Measurements from ENCODE around the gene KRTDAP. TPM values are rescaled to one million over a fixed set of nuclear protein-coding genes. Genes with fewer than 3 reads are reported as not detected.

KRTDAP gene
- total RNA-seq, 1 donor from 2014 or later = not detected

- H3K4me3 Mint-ChIP-seq (ENCODE audit: unreplicated experiment) = no peak overlapping the region
- peaks cover 69% of the 10 kb centered on the region for H3K27me3 Mint-ChIP-seq (ENCODE audit: unreplicated experiment)
Measured at GRCh38 chr19:35508129-35508528, 17.9 kb upstream of the KRTDAP start.

DNA sequence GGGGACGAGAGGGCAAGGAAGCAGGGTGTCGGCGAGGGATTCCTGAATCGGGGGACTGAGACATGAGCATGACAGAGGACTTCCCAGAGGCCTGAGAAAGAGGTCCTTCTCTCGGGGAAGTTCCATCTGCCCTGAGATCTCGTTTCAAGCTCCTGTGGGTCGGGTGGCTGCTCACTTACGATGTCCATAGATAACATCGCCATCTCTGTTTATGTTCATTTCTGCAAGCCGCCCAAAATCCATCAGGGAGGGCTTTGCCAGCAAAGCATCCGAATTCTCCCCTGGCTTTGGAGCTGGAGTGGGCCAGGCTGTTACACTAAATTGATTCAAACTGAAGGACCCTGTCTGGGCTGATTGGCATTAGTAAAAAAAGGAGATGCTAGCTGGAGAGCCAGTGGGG lies 17.3 kb upstream of the KRTDAP start:
- Mint-ChIP-seq H3K36me3 (ENCODE audit: unreplicated experiment) (no peaks in the 10 kb centered on the region), H3K4me3 (ENCODE audit: unreplicated experiment) (no peak overlapping the region), H3K4me1 (ENCODE audit: unreplicated experiment) (peaks cover 8% of the 10 kb centered on the region), H3K27ac (ENCODE audit: unreplicated experiment) (no peak overlapping the region), H3K27me3 (ENCODE audit: unreplicated experiment) (peaks cover 66% of the 10 kb centered on the region), H3K9me3 (ENCODE audit: unreplicated experiment) (no peaks in the 10 kb centered on the region)
- TF ChIP-seq, protein P1, sequence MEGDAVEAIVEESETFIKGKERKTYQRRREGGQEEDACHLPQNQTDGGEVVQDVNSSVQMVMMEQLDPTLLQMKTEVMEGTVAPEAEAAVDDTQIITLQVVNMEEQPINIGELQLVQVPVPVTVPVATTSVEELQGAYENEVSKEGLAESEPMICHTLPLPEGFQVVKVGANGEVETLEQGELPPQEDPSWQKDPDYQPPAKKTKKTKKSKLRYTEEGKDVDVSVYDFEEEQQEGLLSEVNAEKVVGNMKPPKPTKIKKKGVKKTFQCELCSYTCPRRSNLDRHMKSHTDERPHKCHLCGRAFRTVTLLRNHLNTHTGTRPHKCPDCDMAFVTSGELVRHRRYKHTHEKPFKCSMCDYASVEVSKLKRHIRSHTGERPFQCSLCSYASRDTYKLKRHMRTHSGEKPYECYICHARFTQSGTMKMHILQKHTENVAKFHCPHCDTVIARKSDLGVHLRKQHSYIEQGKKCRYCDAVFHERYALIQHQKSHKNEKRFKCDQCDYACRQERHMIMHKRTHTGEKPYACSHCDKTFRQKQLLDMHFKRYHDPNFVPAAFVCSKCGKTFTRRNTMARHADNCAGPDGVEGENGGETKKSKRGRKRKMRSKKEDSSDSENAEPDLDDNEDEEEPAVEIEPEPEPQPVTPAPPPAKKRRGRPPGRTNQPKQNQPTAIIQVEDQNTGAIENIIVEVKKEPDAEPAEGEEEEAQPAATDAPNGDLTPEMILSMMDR (IDR thresholded peaks at IDR 0.05) = no peak
- no peak for DNase-seq (ENCODE audit: extremely low spot score, unreplicated experiment)

More at GRCh38 chr19:35508129-35508528, 17.9 kb upstream of the KRTDAP start:
- H3K4me1 Mint-ChIP-seq (ENCODE audit: unreplicated experiment) = peaks cover 8% of the 10 kb centered on the region
- TF ChIP-seq, protein P1 (IDR thresholded peaks at IDR 0.05) = no peak
- no peak overlapping the region for H3K27ac Mint-ChIP-seq (ENCODE audit: unreplicated experiment)
- H3K9me3 Mint-ChIP-seq (ENCODE audit: unreplicated experiment) = no peaks in the 10 kb centered on the region
- DNase-seq (ENCODE audit: extremely low spot score, unreplicated experiment) = no peak
- no peaks in the 10 kb centered on the region for H3K36me3 Mint-ChIP-seq (ENCODE audit: unreplicated experiment)

GRCh38 chr19:35506011-35506410 lies 15.7 kb upstream of the KRTDAP start:
- no peak for DNase-seq (ENCODE audit: extremely low spot score, unreplicated experiment)
- Mint-ChIP-seq H3K27me3 (ENCODE audit: unreplicated experiment) (peaks cover 66% of the 10 kb centered on the region), H3K4me3 (ENCODE audit: unreplicated experiment) (no peak overlapping the region), H3K27ac (ENCODE audit: unreplicated experiment) (no peak overlapping the region), H3K9me3 (ENCODE audit: unreplicated experiment) (no peaks in the 10 kb centered on the region), H3K36me3 (ENCODE audit: unreplicated experiment) (no peaks in the 10 kb centered on the region), H3K4me1 (ENCODE audit: unreplicated experiment) (peaks cover 8% of the 10 kb centered on the region)
- TF ChIP-seq, protein P1 (IDR thresholded peaks at IDR 0.05) = no peak

- peaks cover 38% of the 10 kb centered on the region for H3K27me3 Mint-ChIP-seq (ENCODE audit: unreplicated experiment)
- TF ChIP-seq, protein P1 (IDR thresholded peaks at IDR 0.05) = no peak
- no peaks in the 10 kb centered on the region for H3K4me1 Mint-ChIP-seq (ENCODE audit: unreplicated experiment)
- no peaks in the 10 kb centered on the region for H3K9me3 Mint-ChIP-seq (ENCODE audit: unreplicated experiment)
- H3K4me3 Mint-ChIP-seq (ENCODE audit: unreplicated experiment) = no peak overlapping the region
- no peak overlapping the region for H3K27ac Mint-ChIP-seq (ENCODE audit: unreplicated experiment)
- no peak for DNase-seq (ENCODE audit: extremely low spot score, unreplicated experiment)
- H3K36me3 Mint-ChIP-seq (ENCODE audit: unreplicated experiment) = no peaks in the 10 kb centered on the region
Measured at GRCh38 chr19:35502751-35503150, 12.5 kb upstream of the KRTDAP start.

GRCh38 chr19:35501684-35502083 lies 11.4 kb upstream of the KRTDAP start:
- no peak overlapping the region for H3K27ac Mint-ChIP-seq (ENCODE audit: unreplicated experiment)
- DNase-seq (ENCODE audit: extremely low spot score, unreplicated experiment) = no peak
- H3K36me3 Mint-ChIP-seq (ENCODE audit: unreplicated experiment) = no peaks in the 10 kb centered on the region
- H3K4me3 Mint-ChIP-seq (ENCODE audit: unreplicated experiment) = no peak overlapping the region
- H3K9me3 Mint-ChIP-seq (ENCODE audit: unreplicated experiment) = no peaks in the 10 kb centered on the region
- peaks cover 31% of the 10 kb centered on the region for H3K27me3 Mint-ChIP-seq (ENCODE audit: unreplicated experiment)
- H3K4me1 Mint-ChIP-seq (ENCODE audit: unreplicated experiment) = no peaks in the 10 kb centered on the region
- TF ChIP-seq, protein P1 (IDR thresholded peaks at IDR 0.05) = no peak
